Neural cell (in vitro differentiated cells): Measurements from ENCODE around the gene RND2. TPM values are rescaled to one million over a fixed set of nuclear protein-coding genes. Genes with fewer than 3 reads are reported as not detected.

Experiments
- H2AFZ ChIP-seq: fragments of 200-600, 300-800 bp; sonication (generic), shearing (Covaris generic); 2 replicates; pipeline ENCODE4 v1.6.0; 2014; ENCODE audit warnings: low read depth, mild to moderate bottlenecking, antibody characterized with exemption, low read length, moderate library complexity
- H3F3A ChIP-seq: fragments of 200-600 bp; shearing (Covaris generic); 2 replicates; pipeline ENCODE4 v1.6.1; 2016; ENCODE audit warnings: mild to moderate bottlenecking, moderate library complexity, mixed read lengths, antibody characterized with exemption, low read length; ENCODE audit not compliant: insufficient read depth, poor library complexity, severe bottlenecking
- H3K27ac ChIP-seq: fragments of 200-600, 300-800 bp; sonication (generic), shearing (Covaris generic); 2 replicates; pipeline ENCODE4 v1.5.1; 2014; ENCODE audit warnings: mild to moderate bottlenecking, low read length, moderate library complexity
- H3K27me3 ChIP-seq: fragments of 300-800, 200-600 bp; sonication (generic), shearing (Covaris generic); 2 replicates; pipeline ENCODE4 v1.6.0; 2014; ENCODE audit warnings: mild to moderate bottlenecking, low read depth, low read length, moderate library complexity; ENCODE audit not compliant: insufficient read depth
- H3K36me3 ChIP-seq: fragments of 300-800, 200-600 bp; sonication (generic), shearing (Covaris generic); 2 replicates; pipeline ENCODE4 v1.5.1; 2014; ENCODE audit warnings: mild to moderate bottlenecking, antibody characterized with exemption, low read length, moderate library complexity; ENCODE audit not compliant: insufficient read depth
- H3K4me2 ChIP-seq: fragments of 300-800, 200-600 bp; sonication (generic), shearing (Covaris generic); 2 replicates; pipeline ENCODE4 v1.6.0; 2014; ENCODE audit warnings: mild to moderate bottlenecking, low read length
- H3K4me3 ChIP-seq: fragments of 300-800, 200-600 bp; sonication (generic), shearing (Covaris generic); 2 replicates; pipeline ENCODE4 v1.5.1; 2014; ENCODE audit warnings: mild to moderate bottlenecking, low read length, moderate library complexity
- H3K79me2 ChIP-seq: fragments of 200-600 bp; shearing (Covaris generic); replicated peaks from 2 replicates; pipeline ENCODE4 v1.6.0; 2014; ENCODE audit warnings: mild to moderate bottlenecking, low read length, moderate library complexity; ENCODE audit not compliant: insufficient read depth
- H3K9ac ChIP-seq: fragments of 300-800, 200-600 bp; sonication (generic), shearing (Covaris generic); 2 replicates; pipeline ENCODE4 v1.6.1; 2016; ENCODE audit warnings: mild to moderate bottlenecking, low read length, mixed read lengths
- H3K9me2 ChIP-seq: fragments of 200-600 bp; shearing (Covaris generic); 2 replicates; pipeline ENCODE4 v1.6.1; 2016; ENCODE audit warnings: mild to moderate bottlenecking, low read length, mixed read lengths; ENCODE audit not compliant: insufficient read depth
- H3K9me3 ChIP-seq: fragments of 200-600, 300-800 bp; sonication (generic), shearing (Covaris generic); 2 replicates; pipeline ENCODE4 v1.6.1; 2016; ENCODE audit warnings: mild to moderate bottlenecking, mixed run types, low read length, moderate library complexity, mixed read lengths
- H4K20me1 ChIP-seq: fragments of 200-600 bp; shearing (Covaris generic); 2 replicates; pipeline ENCODE4 v1.6.1; 2016; ENCODE audit warnings: mild to moderate bottlenecking, mixed run types; ENCODE audit not compliant: insufficient read depth
- EP300 ChIP-seq: fragments of 450-650 bp; conservative IDR thresholded peaks from 2 replicates; pipeline ENCODE4 v1.6.1; 2014; ENCODE audit warnings: antibody characterized with exemption, mild to moderate bottlenecking, moderate library complexity; ENCODE audit not compliant: poor library complexity, severe bottlenecking
- EZH2 ChIP-seq: fragments of 200-600, 300-800 bp; shearing (Covaris generic), sonication (generic); IDR thresholded peaks from 2 replicates; pipeline ENCODE4 v1.6.1; 2014; ENCODE audit warnings: antibody characterized with exemption, low read length, borderline replicate concordance, mild to moderate bottlenecking; ENCODE audit not compliant: insufficient read depth, poor library complexity, severe bottlenecking
- MXI1 ChIP-seq: fragments of 450-650 bp; conservative IDR thresholded peaks from 2 replicates; pipeline ENCODE4 v1.6.1; 2014; ENCODE audit warnings: antibody characterized with exemption, mild to moderate bottlenecking; ENCODE audit not compliant: poor library complexity, severe bottlenecking
- POLR2AphosphoS5 ChIP-seq: IDR thresholded peaks from 2 replicates; pipeline ENCODE4 v1.6.1; 2012
- RAD21 ChIP-seq: fragments of 450-650 bp; conservative IDR thresholded peaks from 2 replicates; pipeline ENCODE4 v1.6.1; 2014; ENCODE audit warnings: antibody characterized with exemption, mild to moderate bottlenecking, moderate library complexity
- SMC3 ChIP-seq: fragments of 450-650 bp; conservative IDR thresholded peaks from 2 replicates; pipeline ENCODE4 v1.6.1; 2014; ENCODE audit warnings: antibody characterized with exemption, mild to moderate bottlenecking, moderate library complexity; ENCODE audit not compliant: poor library complexity
- TAF1 ChIP-seq: IDR thresholded peaks from 2 replicates; pipeline ENCODE4 v1.6.1; 2012; ENCODE audit warnings: low read depth
- polyA plus RNA-seq: library from polyadenylated mRNA; depleted of rRNA; stranded (reverse); fragments of >200 nt; gene quantifications from 2 replicates; pipeline ENCODE4 v1.2.3, GENCODE V29; 2014
- TF ChIP-seq, protein P1 (sequence below): fragments of 450-650 bp; IDR thresholded peaks from 2 replicates; pipeline ENCODE4 v1.5.1; 2014; ENCODE audit warnings: antibody characterized with exemption, mild to moderate bottlenecking, moderate library complexity; ENCODE audit not compliant: poor library complexity, severe bottlenecking
- TF ChIP-seq, protein P2 (sequence below): IDR thresholded peaks from 2 replicates; pipeline ENCODE4 v1.6.1; 2012; ENCODE audit warnings: borderline replicate concordance

The RND2 gene
- polyA plus RNA-seq, 1 donor from 2014 or later: 43.8 TPM

- TF ChIP-seq, protein P1, sequence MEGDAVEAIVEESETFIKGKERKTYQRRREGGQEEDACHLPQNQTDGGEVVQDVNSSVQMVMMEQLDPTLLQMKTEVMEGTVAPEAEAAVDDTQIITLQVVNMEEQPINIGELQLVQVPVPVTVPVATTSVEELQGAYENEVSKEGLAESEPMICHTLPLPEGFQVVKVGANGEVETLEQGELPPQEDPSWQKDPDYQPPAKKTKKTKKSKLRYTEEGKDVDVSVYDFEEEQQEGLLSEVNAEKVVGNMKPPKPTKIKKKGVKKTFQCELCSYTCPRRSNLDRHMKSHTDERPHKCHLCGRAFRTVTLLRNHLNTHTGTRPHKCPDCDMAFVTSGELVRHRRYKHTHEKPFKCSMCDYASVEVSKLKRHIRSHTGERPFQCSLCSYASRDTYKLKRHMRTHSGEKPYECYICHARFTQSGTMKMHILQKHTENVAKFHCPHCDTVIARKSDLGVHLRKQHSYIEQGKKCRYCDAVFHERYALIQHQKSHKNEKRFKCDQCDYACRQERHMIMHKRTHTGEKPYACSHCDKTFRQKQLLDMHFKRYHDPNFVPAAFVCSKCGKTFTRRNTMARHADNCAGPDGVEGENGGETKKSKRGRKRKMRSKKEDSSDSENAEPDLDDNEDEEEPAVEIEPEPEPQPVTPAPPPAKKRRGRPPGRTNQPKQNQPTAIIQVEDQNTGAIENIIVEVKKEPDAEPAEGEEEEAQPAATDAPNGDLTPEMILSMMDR: no peak
- TF ChIP-seq SMC3: no peak
- TF ChIP-seq, protein P2, sequence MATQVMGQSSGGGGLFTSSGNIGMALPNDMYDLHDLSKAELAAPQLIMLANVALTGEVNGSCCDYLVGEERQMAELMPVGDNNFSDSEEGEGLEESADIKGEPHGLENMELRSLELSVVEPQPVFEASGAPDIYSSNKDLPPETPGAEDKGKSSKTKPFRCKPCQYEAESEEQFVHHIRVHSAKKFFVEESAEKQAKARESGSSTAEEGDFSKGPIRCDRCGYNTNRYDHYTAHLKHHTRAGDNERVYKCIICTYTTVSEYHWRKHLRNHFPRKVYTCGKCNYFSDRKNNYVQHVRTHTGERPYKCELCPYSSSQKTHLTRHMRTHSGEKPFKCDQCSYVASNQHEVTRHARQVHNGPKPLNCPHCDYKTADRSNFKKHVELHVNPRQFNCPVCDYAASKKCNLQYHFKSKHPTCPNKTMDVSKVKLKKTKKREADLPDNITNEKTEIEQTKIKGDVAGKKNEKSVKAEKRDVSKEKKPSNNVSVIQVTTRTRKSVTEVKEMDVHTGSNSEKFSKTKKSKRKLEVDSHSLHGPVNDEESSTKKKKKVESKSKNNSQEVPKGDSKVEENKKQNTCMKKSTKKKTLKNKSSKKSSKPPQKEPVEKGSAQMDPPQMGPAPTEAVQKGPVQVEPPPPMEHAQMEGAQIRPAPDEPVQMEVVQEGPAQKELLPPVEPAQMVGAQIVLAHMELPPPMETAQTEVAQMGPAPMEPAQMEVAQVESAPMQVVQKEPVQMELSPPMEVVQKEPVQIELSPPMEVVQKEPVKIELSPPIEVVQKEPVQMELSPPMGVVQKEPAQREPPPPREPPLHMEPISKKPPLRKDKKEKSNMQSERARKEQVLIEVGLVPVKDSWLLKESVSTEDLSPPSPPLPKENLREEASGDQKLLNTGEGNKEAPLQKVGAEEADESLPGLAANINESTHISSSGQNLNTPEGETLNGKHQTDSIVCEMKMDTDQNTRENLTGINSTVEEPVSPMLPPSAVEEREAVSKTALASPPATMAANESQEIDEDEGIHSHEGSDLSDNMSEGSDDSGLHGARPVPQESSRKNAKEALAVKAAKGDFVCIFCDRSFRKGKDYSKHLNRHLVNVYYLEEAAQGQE: no peak
- no peak for TF ChIP-seq TAF1
- TF ChIP-seq EP300: no peak
- no peak for TF ChIP-seq EZH2
- TF ChIP-seq MXI1: no peak
- no peak for TF ChIP-seq RAD21
- TF ChIP-seq POLR2AphosphoS5: no peak
- Histone ChIP-seq H3K4me2 (no peak within 1 kb of the TSS), H3K9ac (no peak within 1 kb of the TSS)
These were observed 18.1 kb upstream of the RND2 start, which contains the start of gene IFI35 for GRCh38 chr17:43006639-43007551. TSS of gene IFI35 (plus strand) at chr17:43006784. CDS start at chr17:43006948, 164 bp downstream.

DNA sequence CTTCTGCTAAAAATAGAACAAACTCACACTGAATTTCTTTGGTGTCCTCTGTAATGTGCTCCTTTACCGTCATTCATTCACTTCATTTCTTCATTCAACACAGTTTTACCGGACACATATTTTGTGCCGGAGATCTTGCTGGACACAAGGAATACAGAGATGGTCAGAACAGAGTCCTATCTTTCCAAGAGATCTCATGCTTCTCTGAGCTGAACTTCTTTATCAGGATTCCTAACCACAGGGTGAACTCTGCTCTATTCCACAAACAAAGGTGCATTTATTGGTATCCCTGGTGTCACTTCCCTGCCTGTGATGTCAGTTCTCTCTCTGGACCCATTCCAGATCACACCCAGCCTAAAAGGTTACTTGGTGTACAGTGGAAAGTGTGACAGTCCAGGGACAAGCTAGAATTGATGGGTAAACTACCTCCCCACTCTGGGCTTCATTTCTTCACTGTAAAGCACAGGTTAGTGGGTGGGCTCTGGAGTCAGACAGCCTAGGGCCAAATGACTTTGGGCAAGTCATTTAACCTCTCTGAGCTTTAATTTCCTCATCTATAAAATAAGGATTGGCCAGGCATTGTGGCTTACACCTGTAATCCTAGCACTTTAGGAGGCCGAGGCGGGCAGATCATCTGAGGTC lies 14.2 kb upstream of the RND2 start:
- Histone ChIP-seq H3K36me3 (no peaks in the 10 kb centered on the region), H3K27ac (no peak overlapping the region), H3K9me2 (no peaks in the 10 kb centered on the region), H4K20me1 (no peaks in the 10 kb centered on the region), H3K4me3 (no peak overlapping the region), H3K79me2 (no peaks in the 10 kb centered on the region), H3K9ac (no peak overlapping the region), H2AFZ (no peak overlapping the region), H3K27me3 (no peaks in the 10 kb centered on the region), H3K9me3 (no peaks in the 10 kb centered on the region), H3F3A (peaks cover 2% of the 10 kb centered on the region), H3K4me2 (no peak overlapping the region)
- TF ChIP-seq TAF1 (no peak), EP300 (no peak), EZH2 (no peak), SMC3 (no peak), POLR2AphosphoS5 (no peak), MXI1 (no peak), RAD21 (no peak)
- TF ChIP-seq, protein P2: no peak
- TF ChIP-seq, protein P1: no peak

More at GRCh38 chr17:43006639-43007551, 18.1 kb upstream of the RND2 start, which contains the start of gene IFI35:
- Histone ChIP-seq H3K27ac (no peak within 1 kb of the TSS), H3K27me3 (no peaks in the 10 kb centered on the region), H2AFZ (no peak within 1 kb of the TSS), H3K4me3 (no peak within 1 kb of the TSS), H4K20me1 (no peaks in the 10 kb centered on the region), H3F3A (no peaks in the 10 kb centered on the region), H3K79me2 (no peaks in the 10 kb centered on the region), H3K9me2 (no peaks in the 10 kb centered on the region), H3K36me3 (no peaks in the 10 kb centered on the region), H3K9me3 (no peaks in the 10 kb centered on the region)
